Measurements from ENCODE around the gene PARP16. TPM values are rescaled to one million over a fixed set of nuclear protein-coding genes. Genes with fewer than 3 reads are reported as not detected.

Gene PARP16
- polyA plus RNA-seq, 1 donor from 2014 or later: 23.5 TPM

DNA sequence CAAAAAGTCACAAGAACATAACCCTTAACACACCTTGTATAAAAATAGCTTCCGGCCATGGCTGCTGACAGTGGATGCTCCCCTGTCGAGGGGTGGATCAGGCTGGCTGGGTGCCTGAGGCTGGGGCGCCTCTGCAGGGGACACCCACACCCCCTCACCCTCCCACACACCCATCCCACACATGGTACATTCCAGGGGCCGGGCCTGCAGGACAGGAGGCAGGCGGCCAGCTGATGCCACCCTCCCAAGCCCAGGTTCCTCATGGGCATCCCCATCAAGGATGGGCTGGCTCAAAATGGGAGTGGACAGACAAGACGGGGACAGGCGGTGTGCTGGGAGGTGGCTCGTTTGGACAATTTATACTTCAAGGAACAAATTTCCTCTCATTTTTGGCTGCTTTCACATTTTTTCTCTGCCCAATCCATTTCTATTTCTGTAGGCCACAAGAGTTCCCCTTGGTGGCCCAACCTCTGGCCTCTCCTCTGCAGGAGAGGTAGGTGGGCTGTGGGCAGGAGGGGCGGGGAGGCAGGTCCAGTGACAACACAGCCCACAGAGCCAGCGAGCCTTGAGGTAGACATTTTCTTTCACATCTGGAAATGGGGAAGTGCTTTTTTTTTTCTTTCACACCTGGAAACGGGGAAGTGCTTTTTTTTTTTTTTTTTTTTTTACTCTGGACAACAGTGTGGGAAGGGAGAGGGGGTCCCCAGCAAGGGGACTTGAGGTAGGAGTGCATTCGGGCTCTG is 41.1 kb upstream of the PARP16 start:
- H3K4me1 Mint-ChIP-seq: peaks cover 0 to 4% (median 2%) of the 10 kb centered on the region in 3 donors
- peak overlapping the region in 2 of 3 donors; percentile 18 to 72 for H3K27ac Mint-ChIP-seq
- H3K4me3 Mint-ChIP-seq: peak overlapping the region in 1 of 4 donors; percentile 72
- H3K9me3 Mint-ChIP-seq: no peaks in the 10 kb centered on the region
- peaks cover 18% of the 10 kb centered on the region for H3K27me3 Mint-ChIP-seq
- peaks cover 2% of the 10 kb centered on the region for H3K36me3 Mint-ChIP-seq

- no peak overlapping the region for H3K27ac Mint-ChIP-seq
- peaks cover 0 to 4% (median 2%) of the 10 kb centered on the region in 3 donors for H3K4me1 Mint-ChIP-seq
- peaks cover 20% of the 10 kb centered on the region for H3K27me3 Mint-ChIP-seq
- H3K36me3 Mint-ChIP-seq: peaks cover 2% of the 10 kb centered on the region
- no peaks in the 10 kb centered on the region for H3K9me3 Mint-ChIP-seq
- H3K4me3 Mint-ChIP-seq: no peak overlapping the region
Measured at GRCh38 chr15:65326818-65327217, 40.1 kb upstream of the PARP16 start.

DNA sequence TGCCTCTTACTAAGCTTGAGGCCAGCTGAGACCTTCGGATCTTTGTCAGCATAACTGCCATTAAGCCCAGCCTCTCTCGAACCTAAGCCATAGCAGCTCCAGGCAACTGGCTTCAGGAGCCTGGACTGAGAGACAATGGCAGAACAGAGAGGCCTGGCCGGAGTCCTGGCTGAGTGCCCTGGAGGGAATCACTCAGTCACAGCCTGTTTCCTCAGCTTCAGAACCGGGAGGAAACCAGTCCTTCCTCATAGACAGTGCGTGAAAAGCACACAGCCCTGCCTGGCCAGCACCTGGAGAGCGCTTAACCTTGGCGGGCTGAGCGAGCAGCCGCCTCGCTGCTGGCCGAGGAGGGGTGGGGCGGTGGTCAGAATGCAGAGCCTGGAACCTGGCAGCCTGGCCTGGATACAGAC is 39.4 kb upstream of the PARP16 start:
- H3K9me3 Mint-ChIP-seq: no peaks in the 10 kb centered on the region

DNA sequence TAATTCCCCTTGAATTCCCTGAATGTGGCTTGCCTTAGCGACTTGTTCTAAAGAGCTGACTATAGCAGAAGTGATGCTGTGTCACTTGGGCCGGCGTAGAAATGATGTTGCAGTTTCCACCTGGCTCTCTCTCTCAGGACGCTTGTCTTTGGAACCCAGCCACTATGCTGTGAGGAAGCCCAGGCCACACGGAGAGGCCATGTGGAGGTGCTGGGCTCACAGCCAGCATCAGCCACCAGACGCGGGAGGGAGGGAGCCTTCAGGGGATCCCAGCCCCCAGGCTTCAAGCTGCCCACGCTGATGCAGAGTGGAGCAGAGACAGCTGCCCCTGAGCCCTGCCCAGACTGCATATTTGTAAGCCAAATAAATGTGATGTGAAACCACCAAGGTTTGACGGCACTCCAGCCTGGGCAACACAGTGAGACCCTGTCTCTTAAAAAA is 36.4 kb upstream of the PARP16 start:
- no peaks in the 10 kb centered on the region for H3K9me3 Mint-ChIP-seq
- H3K36me3 Mint-ChIP-seq: peaks cover 2% of the 10 kb centered on the region
- peaks cover 17% of the 10 kb centered on the region for H3K27me3 Mint-ChIP-seq
- H3K4me1 Mint-ChIP-seq: peaks cover 0 to 2% (median 2%) of the 10 kb centered on the region in 3 donors
- no peak overlapping the region for H3K27ac Mint-ChIP-seq
- no peak overlapping the region for H3K4me3 Mint-ChIP-seq

More for the DNA sequence above, 39.4 kb upstream of the PARP16 start:
- peaks cover 0 to 4% (median 2%) of the 10 kb centered on the region in 3 donors for H3K4me1 Mint-ChIP-seq
- peaks cover 20% of the 10 kb centered on the region for H3K27me3 Mint-ChIP-seq
- H3K36me3 Mint-ChIP-seq: peaks cover 2% of the 10 kb centered on the region
- no peak overlapping the region for H3K27ac Mint-ChIP-seq
- no peak overlapping the region for H3K4me3 Mint-ChIP-seq

- no peaks in the 10 kb centered on the region for H3K9me3 Mint-ChIP-seq
- no peaks in the 10 kb centered on the region for H3K4me1 Mint-ChIP-seq
- H3K36me3 Mint-ChIP-seq: no peaks in the 10 kb centered on the region
- peaks cover 10% of the 10 kb centered on the region for H3K27me3 Mint-ChIP-seq
- H3K4me3 Mint-ChIP-seq: no peak overlapping the region
- no peak overlapping the region for H3K27ac Mint-ChIP-seq
Measured at GRCh38 chr15:65318870-65319356, 32.2 kb upstream of the PARP16 start.

GRCh38 chr15:65312400-65312916 is 25.8 kb upstream of the PARP16 start:
- Mint-ChIP-seq H3K27ac (no peak overlapping the region), H3K4me3 (no peak overlapping the region), H3K27me3 (no peaks in the 10 kb centered on the region), H3K9me3 (no peaks in the 10 kb centered on the region), H3K4me1 (no peaks in the 10 kb centered on the region), H3K36me3 (no peaks in the 10 kb centered on the region)

GRCh38 chr15:65311760-65312159 is 25.1 kb upstream of the PARP16 start:
- H3K36me3 Mint-ChIP-seq: no peaks in the 10 kb centered on the region
- no peak overlapping the region for H3K4me3 Mint-ChIP-seq
- H3K9me3 Mint-ChIP-seq: no peaks in the 10 kb centered on the region
- no peaks in the 10 kb centered on the region for H3K4me1 Mint-ChIP-seq
- H3K27ac Mint-ChIP-seq: no peak overlapping the region
- no peaks in the 10 kb centered on the region for H3K27me3 Mint-ChIP-seq

- H3K4me1 Mint-ChIP-seq: no peaks in the 10 kb centered on the region
- no peaks in the 10 kb centered on the region for H3K9me3 Mint-ChIP-seq
- H3K36me3 Mint-ChIP-seq: no peaks in the 10 kb centered on the region
- no peak overlapping the region for H3K27ac Mint-ChIP-seq
- H3K27me3 Mint-ChIP-seq: no peaks in the 10 kb centered on the region
- no peak overlapping the region for H3K4me3 Mint-ChIP-seq
Measured at GRCh38 chr15:65310431-65311137, 23.9 kb upstream of the PARP16 start.

- Mint-ChIP-seq H3K27ac (peak overlapping the region in 1 of 3 donors; percentile 7), H3K27me3 (no peaks in the 10 kb centered on the region), H3K4me3 (no peak overlapping the region), H3K36me3 (no peaks in the 10 kb centered on the region), H3K4me1 (peaks cover 1 to 3% (median 3%) of the 10 kb centered on the region in 3 donors), H3K9me3 (no peaks in the 10 kb centered on the region)
Measured at GRCh38 chr15:65309882-65310418, 23.3 kb upstream of the PARP16 start.

GRCh38 chr15:65307978-65308377 is 21.3 kb upstream of the PARP16 start:
- Mint-ChIP-seq H3K9me3 (no peaks in the 10 kb centered on the region), H3K4me1 (peaks cover 7 to 12% (median 10%) of the 10 kb centered on the region in 3 donors), H3K27ac (no peak overlapping the region), H3K27me3 (no peaks in the 10 kb centered on the region), H3K4me3 (no peak overlapping the region), H3K36me3 (no peaks in the 10 kb centered on the region)

GRCh38 chr15:65306551-65306950 is 19.9 kb upstream of the PARP16 start:
- H3K4me3 Mint-ChIP-seq: peak overlapping the region in 1 of 4 donors; percentile 33
- H3K9me3 Mint-ChIP-seq: no peaks in the 10 kb centered on the region
- peak overlapping the region in 2 of 3 donors; percentile 13 to 86 for H3K27ac Mint-ChIP-seq
- peaks cover 7 to 12% (median 10%) of the 10 kb centered on the region in 3 donors for H3K4me1 Mint-ChIP-seq
- H3K27me3 Mint-ChIP-seq: no peaks in the 10 kb centered on the region
- no peaks in the 10 kb centered on the region for H3K36me3 Mint-ChIP-seq

GRCh38 chr15:65305776-65306175 is 19.1 kb upstream of the PARP16 start:
- Mint-ChIP-seq H3K9me3 (no peaks in the 10 kb centered on the region), H3K27ac (peak overlapping the region in 1 of 3 donors; percentile 99), H3K4me1 (peaks cover 7 to 12% (median 10%) of the 10 kb centered on the region in 3 donors), H3K36me3 (no peaks in the 10 kb centered on the region), H3K4me3 (peak overlapping the region in 2 of 4 donors; percentile 79 to 96), H3K27me3 (no peaks in the 10 kb centered on the region)

- H3K36me3 Mint-ChIP-seq: no peaks in the 10 kb centered on the region
- peak overlapping the region; percentile 92 to 100 (median 98) for H3K4me3 Mint-ChIP-seq
- H3K9me3 Mint-ChIP-seq: no peaks in the 10 kb centered on the region
- peak overlapping the region; percentile 99 to 100 (median 100) for H3K27ac Mint-ChIP-seq
- H3K4me1 Mint-ChIP-seq: peaks cover 11 to 16% (median 15%) of the 10 kb centered on the region in 3 donors
- no peaks in the 10 kb centered on the region for H3K27me3 Mint-ChIP-seq
Measured at GRCh38 chr15:65305150-65305758, 18.6 kb upstream of the PARP16 start.

GRCh38 chr15:65304381-65305149 is 17.9 kb upstream of the PARP16 start, which contains the start of gene RNU5B-1:
Gene RNU5B-1 (plus strand): TSS chr15:65304677.
- peak within 1 kb of the TSS; percentile 92 to 100 (median 98) for H3K4me3 Mint-ChIP-seq
- no peaks in the 10 kb centered on the region for H3K36me3 Mint-ChIP-seq
- no peaks in the 10 kb centered on the region for H3K9me3 Mint-ChIP-seq
- peaks cover 14 to 21% (median 21%) of the 10 kb centered on the region in 3 donors for H3K4me1 Mint-ChIP-seq
- H3K27ac Mint-ChIP-seq: peak within 1 kb of the TSS; percentile 99 to 100 (median 100)
- no peaks in the 10 kb centered on the region for H3K27me3 Mint-ChIP-seq

Data from IgD-negative memory B cell (primary cell).